Neural cell (in vitro differentiated cells): ENCODE measurements around the gene SLC34A3. TPM values are rescaled to one million over a fixed set of nuclear protein-coding genes. Genes with fewer than 3 reads are reported as not detected.
"Not testable (repeated sequence)": the region's sequence is repeated elsewhere in the genome, so short reads cannot be mapped to it uniquely, and the experiment has no call there.

Experiments used
- H2AFZ ChIP-seq: fragments of 200-600, 300-800 bp; sonication (generic), shearing (Covaris generic); 2 replicates; pipeline ENCODE4 v1.6.0; 2014; ENCODE audit warnings: low read depth, mild to moderate bottlenecking, antibody characterized with exemption, low read length, moderate library complexity
- H3F3A ChIP-seq: fragments of 200-600 bp; shearing (Covaris generic); 2 replicates; pipeline ENCODE4 v1.6.1; 2016; ENCODE audit warnings: mild to moderate bottlenecking, moderate library complexity, mixed read lengths, antibody characterized with exemption, low read length; ENCODE audit not compliant: insufficient read depth, poor library complexity, severe bottlenecking
- H3K27ac ChIP-seq: fragments of 200-600, 300-800 bp; sonication (generic), shearing (Covaris generic); 2 replicates; pipeline ENCODE4 v1.5.1; 2014; ENCODE audit warnings: mild to moderate bottlenecking, low read length, moderate library complexity
- H3K27me3 ChIP-seq: fragments of 300-800, 200-600 bp; sonication (generic), shearing (Covaris generic); 2 replicates; pipeline ENCODE4 v1.6.0; 2014; ENCODE audit warnings: mild to moderate bottlenecking, low read depth, low read length, moderate library complexity; ENCODE audit not compliant: insufficient read depth
- H3K36me3 ChIP-seq: fragments of 300-800, 200-600 bp; sonication (generic), shearing (Covaris generic); 2 replicates; pipeline ENCODE4 v1.5.1; 2014; ENCODE audit warnings: mild to moderate bottlenecking, antibody characterized with exemption, low read length, moderate library complexity; ENCODE audit not compliant: insufficient read depth
- H3K4me2 ChIP-seq: fragments of 300-800, 200-600 bp; sonication (generic), shearing (Covaris generic); 2 replicates; pipeline ENCODE4 v1.6.0; 2014; ENCODE audit warnings: mild to moderate bottlenecking, low read length
- H3K4me3 ChIP-seq: fragments of 300-800, 200-600 bp; sonication (generic), shearing (Covaris generic); 2 replicates; pipeline ENCODE4 v1.5.1; 2014; ENCODE audit warnings: mild to moderate bottlenecking, low read length, moderate library complexity
- H3K79me2 ChIP-seq: fragments of 200-600 bp; shearing (Covaris generic); replicated peaks from 2 replicates; pipeline ENCODE4 v1.6.0; 2014; ENCODE audit warnings: mild to moderate bottlenecking, low read length, moderate library complexity; ENCODE audit not compliant: insufficient read depth
- H3K9ac ChIP-seq: fragments of 300-800, 200-600 bp; sonication (generic), shearing (Covaris generic); 2 replicates; pipeline ENCODE4 v1.6.1; 2016; ENCODE audit warnings: mild to moderate bottlenecking, low read length, mixed read lengths
- H3K9me2 ChIP-seq: fragments of 200-600 bp; shearing (Covaris generic); 2 replicates; pipeline ENCODE4 v1.6.1; 2016; ENCODE audit warnings: mild to moderate bottlenecking, low read length, mixed read lengths; ENCODE audit not compliant: insufficient read depth
- H3K9me3 ChIP-seq: fragments of 200-600, 300-800 bp; sonication (generic), shearing (Covaris generic); 2 replicates; pipeline ENCODE4 v1.6.1; 2016; ENCODE audit warnings: mild to moderate bottlenecking, mixed run types, low read length, moderate library complexity, mixed read lengths
- H4K20me1 ChIP-seq: fragments of 200-600 bp; shearing (Covaris generic); 2 replicates; pipeline ENCODE4 v1.6.1; 2016; ENCODE audit warnings: mild to moderate bottlenecking, mixed run types; ENCODE audit not compliant: insufficient read depth
- CTCF ChIP-seq: fragments of 450-650 bp; IDR thresholded peaks from 2 replicates; pipeline ENCODE4 v1.5.1; 2014; ENCODE audit warnings: antibody characterized with exemption, mild to moderate bottlenecking, moderate library complexity; ENCODE audit not compliant: poor library complexity, severe bottlenecking
- EP300 ChIP-seq: fragments of 450-650 bp; conservative IDR thresholded peaks from 2 replicates; pipeline ENCODE4 v1.6.1; 2014; ENCODE audit warnings: antibody characterized with exemption, mild to moderate bottlenecking, moderate library complexity; ENCODE audit not compliant: poor library complexity, severe bottlenecking
- EZH2 ChIP-seq: fragments of 200-600, 300-800 bp; shearing (Covaris generic), sonication (generic); IDR thresholded peaks from 2 replicates; pipeline ENCODE4 v1.6.1; 2014; ENCODE audit warnings: antibody characterized with exemption, low read length, borderline replicate concordance, mild to moderate bottlenecking; ENCODE audit not compliant: insufficient read depth, poor library complexity, severe bottlenecking
- MXI1 ChIP-seq: fragments of 450-650 bp; conservative IDR thresholded peaks from 2 replicates; pipeline ENCODE4 v1.6.1; 2014; ENCODE audit warnings: antibody characterized with exemption, mild to moderate bottlenecking; ENCODE audit not compliant: poor library complexity, severe bottlenecking
- POLR2AphosphoS5 ChIP-seq: IDR thresholded peaks from 2 replicates; pipeline ENCODE4 v1.6.1; 2012
- RAD21 ChIP-seq: fragments of 450-650 bp; conservative IDR thresholded peaks from 2 replicates; pipeline ENCODE4 v1.6.1; 2014; ENCODE audit warnings: antibody characterized with exemption, mild to moderate bottlenecking, moderate library complexity
- SMC3 ChIP-seq: fragments of 450-650 bp; conservative IDR thresholded peaks from 2 replicates; pipeline ENCODE4 v1.6.1; 2014; ENCODE audit warnings: antibody characterized with exemption, mild to moderate bottlenecking, moderate library complexity; ENCODE audit not compliant: poor library complexity
- TAF1 ChIP-seq: IDR thresholded peaks from 2 replicates; pipeline ENCODE4 v1.6.1; 2012; ENCODE audit warnings: low read depth
- polyA plus RNA-seq: library from polyadenylated mRNA; depleted of rRNA; stranded (reverse); fragments of >200 nt; gene quantifications from 2 replicates; pipeline ENCODE4 v1.2.3, GENCODE V29; 2014
- TF ChIP-seq, protein P1 (sequence below): IDR thresholded peaks from 2 replicates; pipeline ENCODE4 v1.6.1; 2012; ENCODE audit warnings: borderline replicate concordance

The SLC34A3 gene
- polyA plus RNA-seq, 1 donor from 2014 or later, result 0.27 TPM

- H3K4me3 ChIP-seq, result no peak overlapping the region
- H3K36me3 ChIP-seq, result no peaks in the 10 kb centered on the region
- no peak overlapping the region for H3K27ac ChIP-seq
- no peaks in the 10 kb centered on the region for H3K9me3 ChIP-seq
- TF ChIP-seq EZH2, result no peak
- TF ChIP-seq EP300, result no peak
- no peak for TF ChIP-seq SMC3
- TF ChIP-seq TAF1, result no peak
- TF ChIP-seq, protein P1, sequence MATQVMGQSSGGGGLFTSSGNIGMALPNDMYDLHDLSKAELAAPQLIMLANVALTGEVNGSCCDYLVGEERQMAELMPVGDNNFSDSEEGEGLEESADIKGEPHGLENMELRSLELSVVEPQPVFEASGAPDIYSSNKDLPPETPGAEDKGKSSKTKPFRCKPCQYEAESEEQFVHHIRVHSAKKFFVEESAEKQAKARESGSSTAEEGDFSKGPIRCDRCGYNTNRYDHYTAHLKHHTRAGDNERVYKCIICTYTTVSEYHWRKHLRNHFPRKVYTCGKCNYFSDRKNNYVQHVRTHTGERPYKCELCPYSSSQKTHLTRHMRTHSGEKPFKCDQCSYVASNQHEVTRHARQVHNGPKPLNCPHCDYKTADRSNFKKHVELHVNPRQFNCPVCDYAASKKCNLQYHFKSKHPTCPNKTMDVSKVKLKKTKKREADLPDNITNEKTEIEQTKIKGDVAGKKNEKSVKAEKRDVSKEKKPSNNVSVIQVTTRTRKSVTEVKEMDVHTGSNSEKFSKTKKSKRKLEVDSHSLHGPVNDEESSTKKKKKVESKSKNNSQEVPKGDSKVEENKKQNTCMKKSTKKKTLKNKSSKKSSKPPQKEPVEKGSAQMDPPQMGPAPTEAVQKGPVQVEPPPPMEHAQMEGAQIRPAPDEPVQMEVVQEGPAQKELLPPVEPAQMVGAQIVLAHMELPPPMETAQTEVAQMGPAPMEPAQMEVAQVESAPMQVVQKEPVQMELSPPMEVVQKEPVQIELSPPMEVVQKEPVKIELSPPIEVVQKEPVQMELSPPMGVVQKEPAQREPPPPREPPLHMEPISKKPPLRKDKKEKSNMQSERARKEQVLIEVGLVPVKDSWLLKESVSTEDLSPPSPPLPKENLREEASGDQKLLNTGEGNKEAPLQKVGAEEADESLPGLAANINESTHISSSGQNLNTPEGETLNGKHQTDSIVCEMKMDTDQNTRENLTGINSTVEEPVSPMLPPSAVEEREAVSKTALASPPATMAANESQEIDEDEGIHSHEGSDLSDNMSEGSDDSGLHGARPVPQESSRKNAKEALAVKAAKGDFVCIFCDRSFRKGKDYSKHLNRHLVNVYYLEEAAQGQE, result no peak
- TF ChIP-seq MXI1, result no peak
- no peak for TF ChIP-seq POLR2AphosphoS5
- TF ChIP-seq CTCF, result no peak
- TF ChIP-seq RAD21, result no peak
- no peak overlapping the region for H3K4me2 ChIP-seq
- no peaks in the 10 kb centered on the region for H3F3A ChIP-seq
- no peak overlapping the region for H3K9ac ChIP-seq
- H4K20me1 ChIP-seq, result no peaks in the 10 kb centered on the region
- no peak overlapping the region for H2AFZ ChIP-seq
- H3K9me2 ChIP-seq, result no peaks in the 10 kb centered on the region
- H3K27me3 ChIP-seq, result no peaks in the 10 kb centered on the region
- H3K79me2 ChIP-seq, result peaks cover 4% of the 10 kb centered on the region
Observed at GRCh38 chr9:137236936-137237421, 6.3 kb downstream of the SLC34A3 start.

DNA sequence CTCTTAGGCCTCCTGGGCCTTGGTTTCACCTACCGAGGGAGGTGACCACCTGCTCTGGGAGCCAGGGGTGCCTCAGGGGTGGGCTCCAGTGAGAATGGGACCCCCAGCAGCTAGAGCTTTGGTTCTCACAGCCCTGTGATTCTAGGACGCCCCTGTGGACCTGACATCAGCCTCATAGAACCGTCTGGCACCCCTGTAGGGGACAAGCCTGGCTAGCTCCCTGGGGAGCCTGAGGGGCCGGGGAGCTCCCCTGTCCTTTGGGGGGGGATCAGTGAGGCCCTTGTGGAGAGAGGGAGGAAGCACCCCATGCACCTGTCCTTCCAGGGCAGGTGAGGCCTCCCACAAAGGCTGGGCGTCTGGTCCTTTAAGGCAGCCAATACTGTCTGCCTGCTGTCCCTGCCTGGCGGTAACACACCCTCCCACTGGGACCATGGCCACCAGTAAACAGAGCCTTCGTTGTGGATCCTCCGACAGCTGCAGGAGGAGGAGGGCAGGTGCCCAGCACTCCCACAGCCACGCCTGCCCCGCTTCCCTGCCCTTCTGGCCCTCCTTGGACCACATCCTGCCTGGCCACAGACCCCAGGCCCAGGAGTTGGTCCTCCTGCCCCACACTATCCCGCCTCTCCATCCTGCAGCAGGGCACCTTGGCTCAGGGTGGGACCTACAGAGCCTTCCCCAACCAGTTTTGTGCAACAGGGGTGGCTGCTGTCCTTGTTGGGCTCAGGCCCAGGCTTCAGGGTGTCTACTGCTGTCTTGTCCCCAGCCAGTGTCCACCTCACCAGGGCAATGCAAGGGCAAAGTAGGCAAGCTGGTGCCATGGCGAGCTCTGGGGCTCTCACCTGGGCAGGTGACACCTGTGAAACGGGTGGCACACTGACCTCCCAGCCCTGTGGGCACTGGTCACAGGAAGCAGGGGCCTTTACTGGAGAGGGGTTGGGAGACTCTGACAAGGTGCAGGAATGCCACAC is 7.3 kb downstream of the SLC34A3 start:
- Histone ChIP-seq H2AFZ (no peak overlapping the region), H3K27ac (no peak overlapping the region), H3K4me2 (no peak overlapping the region), H3K27me3 (no peaks in the 10 kb centered on the region), H3K4me3 (no peak overlapping the region), H3K9me2 (no peaks in the 10 kb centered on the region), H4K20me1 (no peaks in the 10 kb centered on the region), H3F3A (no peaks in the 10 kb centered on the region), H3K9me3 (no peaks in the 10 kb centered on the region), H3K9ac (no peak overlapping the region), H3K36me3 (no peaks in the 10 kb centered on the region), H3K79me2 (peaks cover 14% of the 10 kb centered on the region)
- TF ChIP-seq, protein P1, result no peak
- TF ChIP-seq EP300, result no peak

DNA sequence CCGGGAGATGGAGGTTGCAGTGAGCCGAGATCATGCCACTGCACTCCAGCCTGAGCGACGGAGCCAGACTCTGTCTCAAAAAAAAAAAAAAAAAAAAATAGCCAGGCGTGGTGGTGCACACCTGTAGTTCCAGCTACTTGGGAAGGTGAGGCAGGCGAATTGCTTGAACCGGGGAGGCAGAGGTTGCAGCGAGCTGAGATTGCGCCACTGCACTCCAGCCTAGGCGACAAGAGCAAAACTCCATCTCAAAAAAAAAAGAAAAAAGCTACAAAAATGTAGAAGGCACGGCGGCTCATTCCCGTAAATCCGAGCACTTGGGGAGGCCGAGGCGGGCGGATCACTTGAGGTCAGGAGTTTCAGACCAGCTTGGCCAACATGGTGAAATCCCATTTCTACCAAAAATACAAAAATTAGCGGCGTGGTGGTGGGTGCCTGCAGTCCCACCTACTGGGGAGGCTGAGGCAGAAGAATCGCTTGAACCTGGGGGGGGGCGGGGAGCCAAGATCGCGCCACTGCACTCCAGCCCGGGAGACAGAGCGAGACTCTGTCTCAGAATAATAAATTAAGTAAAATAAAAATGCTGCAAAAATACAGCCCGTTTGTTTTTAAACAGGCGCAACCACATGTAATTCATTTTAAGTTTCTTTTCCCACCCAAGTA is 9.0 kb downstream of the SLC34A3 start:
- H3K9me2 ChIP-seq, H3F3A ChIP-seq, H3K9me3 ChIP-seq, H4K20me1 ChIP-seq, H3K36me3 ChIP-seq, H2AFZ ChIP-seq, H3K27me3 ChIP-seq: not testable (repeated sequence)
- H3K27ac ChIP-seq, result peak overlapping the region; percentile 89
- H3K4me3 ChIP-seq, result peak overlapping the region; percentile 96
- peaks cover 14% of the 10 kb centered on the region for H3K79me2 ChIP-seq
- peak overlapping the region; percentile 90 for H3K9ac ChIP-seq
- peak overlapping the region; percentile 62 for H3K4me2 ChIP-seq
